CD4-positive, alpha-beta T cell (primary cell): ENCODE measurements around the gene KDM2B. TPM values are rescaled to one million over a fixed set of nuclear protein-coding genes. Genes with fewer than 3 reads are reported as not detected.

Source experiments
- ATAC-seq: fragments of 200-7000 bp; cut with Tn5 transposase; one replicate; pipeline ENCODE4 v1.10.0; 2022; ENCODE audit warnings: mild to moderate bottlenecking; ENCODE audit not compliant: poor library complexity
- CTCF ChIA-PET: fragments of 350-600 bp; sonication (Branson Sonifier 250); formaldehyde crosslinking; loops from one replicate; lab custom pipeline; 2021; ENCODE audit warnings: antibody characterized with exemption, inconsistent platforms; lab: Charles Lee
- POLR2A ChIA-PET: fragments of 350-600 bp; sonication (Branson Sonifier 250); formaldehyde crosslinking; loops from one replicate; lab custom pipeline; 2021; ENCODE audit warnings: antibody characterized with exemption, inconsistent platforms; lab: Charles Lee
- DNase-seq, 14 experiments: peaks; one replicate each; pipeline ENCODE4 v3.0.0-alpha.2; 2013 to 2020; ENCODE audit warnings: mixed read lengths in 2 of 14
- H3K27ac ChIP-seq, 2 donors: one replicate each; pipeline versions ENCODE4 v1.5.1 to v1.7.0; 2013; ENCODE audit warnings: low read length in 2 of 2, low read depth in 1 of 2, mild to moderate bottlenecking in 1 of 2
- H3K27me3 ChIP-seq, 2 experiments: 1 replicate in 1 of 2; 2 replicates in 1 of 2; pipeline versions ENCODE4 v1.6.1 to v1.7.0; 2013; ENCODE audit warnings: low read length in 2 of 2, control low read depth in 1 of 2, mild to moderate bottlenecking in 1 of 2, moderate library complexity in 1 of 2; ENCODE audit not compliant: insufficient read depth in 2 of 2, control insufficient read depth in 1 of 2
- H3K36me3 ChIP-seq: one replicate; pipeline ENCODE4 v1.6.1; 2013; ENCODE audit warnings: low read length, control low read depth; ENCODE audit not compliant: insufficient read depth
- H3K4me1 ChIP-seq: one replicate; pipeline ENCODE4 v1.6.1; 2013; ENCODE audit warnings: low read length, control low read depth; ENCODE audit not compliant: insufficient read depth
- H3K4me3 ChIP-seq: one replicate; pipeline ENCODE4 v1.5.1; 2013; ENCODE audit warnings: mild to moderate bottlenecking, low read length, moderate library complexity
- H3K9me3 ChIP-seq, 2 experiments: 1 replicate in 1 of 2; 2 replicates in 1 of 2; pipeline versions ENCODE4 v1.6.1 to v1.7.0; 2013; ENCODE audit warnings: low read length in 2 of 2, mild to moderate bottlenecking in 2 of 2, control low read depth in 1 of 2, moderate library complexity in 1 of 2; ENCODE audit not compliant: control insufficient read depth in 1 of 2, insufficient read depth in 1 of 2
- H3K27ac Mint-ChIP-seq: one replicate; pipeline ENCODE4 v1.8.0; 2020; ENCODE audit warnings: mixed read lengths
- H3K27me3 Mint-ChIP-seq: one replicate; pipeline ENCODE4 v1.8.0; 2021; ENCODE audit warnings: mixed read lengths
- H3K36me3 Mint-ChIP-seq: one replicate; pipeline ENCODE4 v1.8.0; 2021; ENCODE audit warnings: low read depth, mixed read lengths
- H3K4me1 Mint-ChIP-seq: one replicate; pipeline ENCODE4 v1.8.0; 2021; ENCODE audit warnings: low read depth, mixed read lengths
- H3K4me3 Mint-ChIP-seq: one replicate; pipeline ENCODE4 v1.8.0; 2020; ENCODE audit warnings: mild to moderate bottlenecking, mixed read lengths
- H3K9me3 Mint-ChIP-seq: one replicate; pipeline ENCODE4 v1.8.0; 2020; ENCODE audit warnings: mixed read lengths
- intact Hi-C, 2 experiments: fragments of 100-400 bp; cut with DNase I in 1 of 2; cut with micrococcal nuclease in 1 of 2; formaldehyde crosslinking; loops; one replicate each; pipeline versions ENCODE4 v1.15.1 to v1.9.0; 2023 to 2025; cut with DNase I, micrococcal nuclease
- total RNA-seq, 174 experiments: library from RNA in 2 of 174; stranded (reverse) in 2 of 174; gene quantifications; one replicate each; pipeline ENCODE4 v1.2.3 and lab custom pipeline; 2021 to 2026
- TF ChIP-seq, protein P1 (sequence below): fragments of 200-600 bp; IDR thresholded peaks from one replicate; pipeline ENCODE4 v1.8.0; 2022; ENCODE audit warnings: antibody characterized with exemption, mild to moderate bottlenecking

The KDM2B gene
- total RNA-seq, 2 experiments from 2014 or later: 60.4 to 62.6 TPM

DNA sequence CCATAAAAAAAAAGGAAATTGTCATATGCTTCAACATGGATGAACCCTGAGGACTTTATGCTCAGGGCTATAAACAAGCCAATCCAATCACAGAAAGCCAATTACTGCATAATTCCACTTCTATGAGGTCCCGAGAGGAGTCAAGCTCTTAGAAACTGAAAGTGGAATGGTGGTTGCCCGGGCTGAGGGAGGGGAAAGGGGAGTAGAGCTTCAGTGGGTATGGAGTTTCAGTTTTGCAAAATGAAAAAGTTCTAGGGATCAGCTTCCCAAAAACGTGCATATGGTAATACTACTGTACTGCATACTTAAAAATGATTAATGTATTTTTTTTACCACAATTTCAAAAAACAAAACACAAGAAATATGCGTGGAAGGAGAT lies 128.9 kb downstream of the KDM2B start:
- TF ChIP-seq, protein P1, sequence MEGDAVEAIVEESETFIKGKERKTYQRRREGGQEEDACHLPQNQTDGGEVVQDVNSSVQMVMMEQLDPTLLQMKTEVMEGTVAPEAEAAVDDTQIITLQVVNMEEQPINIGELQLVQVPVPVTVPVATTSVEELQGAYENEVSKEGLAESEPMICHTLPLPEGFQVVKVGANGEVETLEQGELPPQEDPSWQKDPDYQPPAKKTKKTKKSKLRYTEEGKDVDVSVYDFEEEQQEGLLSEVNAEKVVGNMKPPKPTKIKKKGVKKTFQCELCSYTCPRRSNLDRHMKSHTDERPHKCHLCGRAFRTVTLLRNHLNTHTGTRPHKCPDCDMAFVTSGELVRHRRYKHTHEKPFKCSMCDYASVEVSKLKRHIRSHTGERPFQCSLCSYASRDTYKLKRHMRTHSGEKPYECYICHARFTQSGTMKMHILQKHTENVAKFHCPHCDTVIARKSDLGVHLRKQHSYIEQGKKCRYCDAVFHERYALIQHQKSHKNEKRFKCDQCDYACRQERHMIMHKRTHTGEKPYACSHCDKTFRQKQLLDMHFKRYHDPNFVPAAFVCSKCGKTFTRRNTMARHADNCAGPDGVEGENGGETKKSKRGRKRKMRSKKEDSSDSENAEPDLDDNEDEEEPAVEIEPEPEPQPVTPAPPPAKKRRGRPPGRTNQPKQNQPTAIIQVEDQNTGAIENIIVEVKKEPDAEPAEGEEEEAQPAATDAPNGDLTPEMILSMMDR: no peak
- Histone ChIP-seq H3K36me3 (peaks cover 32% of the 10 kb centered on the region), H3K27ac (no peak overlapping the region), H3K27me3 (no peaks in the 10 kb centered on the region), H3K9me3 (no peaks in the 10 kb centered on the region), H3K4me3 (no peak overlapping the region), H3K4me1 (peaks cover 34% of the 10 kb centered on the region)
- Mint-ChIP-seq H3K9me3 (no peaks in the 10 kb centered on the region), H3K27me3 (no peaks in the 10 kb centered on the region), H3K36me3 (peaks cover 28% of the 10 kb centered on the region), H3K4me1 (peaks cover 16% of the 10 kb centered on the region), H3K4me3 (no peak overlapping the region), H3K27ac (no peak overlapping the region)
- DNase-seq (peak in 1 of 14 experiments; percentile 34), ATAC-seq (no peak)
- intact Hi-C loops: no loop called here
- ChIA-PET CTCF (interaction anchor here (1.0 kb wide), 1 partner anchor 9 kb away, joined by 5 read pairs; no protein-coding TSS in a partner anchor), POLR2A (no interaction called here)

DNA sequence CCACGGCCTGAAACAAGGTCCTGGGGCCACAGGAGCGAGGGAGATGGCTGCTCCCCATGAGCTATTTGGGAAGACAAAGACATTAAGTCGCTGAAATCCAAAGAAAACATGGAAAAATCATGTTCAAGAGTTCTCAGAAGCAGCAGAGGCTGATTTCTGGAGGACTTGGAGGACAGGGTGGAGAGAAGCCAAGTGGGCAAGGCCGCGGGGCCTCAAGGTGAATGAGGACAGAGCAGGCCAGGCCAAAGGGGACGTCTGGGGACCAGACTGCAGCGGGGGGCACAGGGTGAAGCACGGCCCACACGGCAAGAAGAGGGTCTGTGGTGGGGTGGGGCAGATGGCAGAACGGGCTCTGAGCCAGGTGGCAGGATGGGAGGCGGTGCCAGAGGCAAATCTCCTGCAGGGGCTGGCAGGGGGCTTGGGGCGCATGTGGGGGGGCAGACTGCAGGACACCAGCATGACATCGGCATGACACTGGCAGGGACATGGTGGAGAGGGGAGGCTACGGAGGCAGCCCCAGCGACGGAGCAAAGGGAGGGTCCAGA lies 132.0 kb downstream of the KDM2B start:
- TF ChIP-seq, protein P1: no peak
- intact Hi-C loops: no loop called here
- Mint-ChIP-seq H3K27ac (no peak overlapping the region), H3K4me3 (no peak overlapping the region), H3K9me3 (no peaks in the 10 kb centered on the region), H3K4me1 (peaks cover 9% of the 10 kb centered on the region), H3K27me3 (no peaks in the 10 kb centered on the region), H3K36me3 (peaks cover 43% of the 10 kb centered on the region)
- peaks cover 12% of the 10 kb centered on the region for H3K4me1 ChIP-seq
- peaks cover 45% of the 10 kb centered on the region for H3K36me3 ChIP-seq
- ATAC-seq (no peak), DNase-seq (no peak)
- no peak overlapping the region for H3K4me3 ChIP-seq
- H3K27me3 ChIP-seq: no peaks in the 10 kb centered on the region
- ChIA-PET CTCF (no interaction called here), POLR2A (no interaction called here)
- no peaks in the 10 kb centered on the region for H3K9me3 ChIP-seq
- H3K27ac ChIP-seq: no peak overlapping the region

GRCh38 chr12:121446750-121447149 lies 134.1 kb downstream of the KDM2B start:
- intact Hi-C loops: no loop called here

More at GRCh38 chr12:121446750-121447149, 134.1 kb downstream of the KDM2B start:
- peaks cover 54% of the 10 kb centered on the region for H3K36me3 ChIP-seq
- H3K27me3 ChIP-seq: no peaks in the 10 kb centered on the region
- H3K4me1 ChIP-seq: no peaks in the 10 kb centered on the region
- H3K36me3 Mint-ChIP-seq: peaks cover 47% of the 10 kb centered on the region
- no peak overlapping the region for H3K4me3 ChIP-seq
- H3K9me3 Mint-ChIP-seq: no peaks in the 10 kb centered on the region
- H3K4me3 Mint-ChIP-seq: no peak overlapping the region
- no peak overlapping the region for H3K27ac ChIP-seq
- no peak for ATAC-seq
- no peak for DNase-seq
- no peaks in the 10 kb centered on the region for H3K9me3 ChIP-seq
- ChIA-PET CTCF (no interaction called here), POLR2A (no interaction called here)
- H3K27ac Mint-ChIP-seq: no peak overlapping the region
- TF ChIP-seq, protein P1: no peak
- no peaks in the 10 kb centered on the region for H3K27me3 Mint-ChIP-seq
- peaks cover 9% of the 10 kb centered on the region for H3K4me1 Mint-ChIP-seq
